Astrocyte (in vitro differentiated cells and primary cell): ENCODE results near the gene RNASE9.
"Not testable (repeated sequence)": the region's sequence is repeated elsewhere in the genome, so short reads cannot be mapped to it uniquely, and the experiment has no call there.

ENCODE experiments used
- EZH2 ChIP-seq: IDR thresholded peaks from 2 replicates; pipeline ENCODE4 v1.6.1; 2012; ENCODE audit warnings: mild to moderate bottlenecking, low read length, inconsistent platforms; ENCODE audit not compliant: insufficient read depth
- TF ChIP-seq, protein P1 (sequence below): IDR thresholded peaks from 2 replicates; pipeline ENCODE4 v1.5.1; 2011; ENCODE audit warnings: low read depth, mild to moderate bottlenecking, inconsistent platforms, low read length, moderate library complexity; ENCODE audit not compliant: insufficient read depth

DNA sequence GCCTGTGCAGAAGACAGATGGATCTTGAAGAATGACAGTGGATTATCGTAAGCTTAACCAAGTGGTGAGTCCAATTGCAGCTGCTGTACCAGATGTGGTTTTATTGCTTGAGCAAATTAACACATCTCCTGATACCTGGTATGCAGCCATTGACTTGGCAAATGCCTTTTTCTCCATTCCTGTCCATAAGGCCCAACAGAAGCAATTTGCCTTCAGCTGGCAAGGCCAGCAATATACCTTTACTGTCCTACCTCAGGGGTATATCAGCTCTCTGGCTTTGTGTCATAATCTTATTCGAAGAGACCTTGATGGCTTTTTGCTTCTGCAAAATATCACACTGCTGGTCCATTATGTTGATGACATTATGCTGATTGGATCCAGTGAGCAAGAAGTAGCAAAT lies 9.0 kb upstream of the RNASE9 start:
- TF ChIP-seq, protein P1, sequence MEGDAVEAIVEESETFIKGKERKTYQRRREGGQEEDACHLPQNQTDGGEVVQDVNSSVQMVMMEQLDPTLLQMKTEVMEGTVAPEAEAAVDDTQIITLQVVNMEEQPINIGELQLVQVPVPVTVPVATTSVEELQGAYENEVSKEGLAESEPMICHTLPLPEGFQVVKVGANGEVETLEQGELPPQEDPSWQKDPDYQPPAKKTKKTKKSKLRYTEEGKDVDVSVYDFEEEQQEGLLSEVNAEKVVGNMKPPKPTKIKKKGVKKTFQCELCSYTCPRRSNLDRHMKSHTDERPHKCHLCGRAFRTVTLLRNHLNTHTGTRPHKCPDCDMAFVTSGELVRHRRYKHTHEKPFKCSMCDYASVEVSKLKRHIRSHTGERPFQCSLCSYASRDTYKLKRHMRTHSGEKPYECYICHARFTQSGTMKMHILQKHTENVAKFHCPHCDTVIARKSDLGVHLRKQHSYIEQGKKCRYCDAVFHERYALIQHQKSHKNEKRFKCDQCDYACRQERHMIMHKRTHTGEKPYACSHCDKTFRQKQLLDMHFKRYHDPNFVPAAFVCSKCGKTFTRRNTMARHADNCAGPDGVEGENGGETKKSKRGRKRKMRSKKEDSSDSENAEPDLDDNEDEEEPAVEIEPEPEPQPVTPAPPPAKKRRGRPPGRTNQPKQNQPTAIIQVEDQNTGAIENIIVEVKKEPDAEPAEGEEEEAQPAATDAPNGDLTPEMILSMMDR, result not testable (repeated sequence)
- not testable (repeated sequence) for TF ChIP-seq EZH2
